DMS79 treated with DMSO at 0.1 percent for 48 hours (cell line): ENCODE data around the gene GAS2L2.

Experiments
- DNase-seq: peaks from one replicate; lab custom pipeline; 2025; lab: John Stamatoyannopoulos, UW

The GAS2L2 gene

GRCh38 chr17:35695613-35696012 is 57.4 kb downstream of the GAS2L2 start:
- no peak for DNase-seq

- no peak for DNase-seq
These were observed 58.1 kb downstream of the GAS2L2 start for GRCh38 chr17:35694906-35695305.
